Natural killer cell (primary cell): ENCODE results near the gene RRP7A. TPM values are rescaled to one million over a fixed set of nuclear protein-coding genes. Genes with fewer than 3 reads are reported as not detected.

Source experiments
- ATAC-seq, 3 donors: fragments of 150-1000 bp in 2 of 3; fragments of 200-7000 bp in 1 of 3; cut with Tn5 transposase; 1 replicate in 1 of 3; 2 replicates in 2 of 3; pipeline ENCODE4 v1.10.0; 2021; ENCODE audit warnings: mild to moderate bottlenecking in 2 of 3, moderate library complexity in 2 of 3
- DNase-seq, 2 donors: peaks; one replicate each; pipeline versions ENCODE4 v3.0.0 to v3.0.0-alpha.2; 2013 to 2021; ENCODE audit warnings: mixed read lengths in 1 of 2
- H3K27ac ChIP-seq: one replicate; pipeline ENCODE4 v1.5.1; 2013; ENCODE audit warnings: mild to moderate bottlenecking, low read length
- H3K27me3 ChIP-seq: one replicate; pipeline ENCODE4 v1.6.1; 2013; ENCODE audit warnings: low read length; ENCODE audit not compliant: control insufficient read depth, insufficient read depth
- H3K36me3 ChIP-seq: one replicate; pipeline ENCODE4 v1.6.1; 2013; ENCODE audit warnings: low read length; ENCODE audit not compliant: control insufficient read depth, insufficient read depth
- H3K4me1 ChIP-seq: one replicate; pipeline ENCODE4 v1.6.1; 2013; ENCODE audit warnings: low read length; ENCODE audit not compliant: control insufficient read depth, insufficient read depth
- H3K4me3 ChIP-seq: one replicate; pipeline ENCODE4 v1.5.1; 2013; ENCODE audit warnings: low read length
- H3K9me3 ChIP-seq: one replicate; pipeline ENCODE4 v1.6.1; 2013; ENCODE audit warnings: low read length; ENCODE audit not compliant: control insufficient read depth, insufficient read depth
- H3K27ac Mint-ChIP-seq, 2 donors: one replicate each; pipeline ENCODE4 v1.8.0; 2022; ENCODE audit warnings: mild to moderate bottlenecking in 2 of 2, mixed read lengths in 2 of 2, moderate library complexity in 1 of 2
- H3K27me3 Mint-ChIP-seq, 2 donors: one replicate each; pipeline ENCODE4 v1.8.0; 2022; ENCODE audit warnings: low read depth in 2 of 2, mixed read lengths in 2 of 2
- H3K36me3 Mint-ChIP-seq: one replicate; pipeline ENCODE4 v1.8.0; 2022; ENCODE audit warnings: mixed read lengths
- H3K4me1 Mint-ChIP-seq, 2 donors: one replicate each; pipeline ENCODE4 v1.8.0; 2022; ENCODE audit warnings: mixed read lengths in 2 of 2
- H3K4me3 Mint-ChIP-seq: one replicate; pipeline ENCODE4 v1.8.0; 2022; ENCODE audit warnings: mild to moderate bottlenecking, moderate library complexity, mixed read lengths
- H3K9me3 Mint-ChIP-seq, 2 donors: one replicate each; pipeline ENCODE4 v1.8.0; 2022; ENCODE audit warnings: mixed read lengths in 2 of 2
- WGBS: methylation state at CpG from one replicate; pipeline ENCODE4 v1.1.7; 2013; ENCODE audit warnings: missing lambda C conversion rate; ENCODE audit not compliant: insufficient coverage; 5-methylcytosine and 5-hydroxymethylcytosine counted together
- intact Hi-C: fragments of 100-400 bp; cut with micrococcal nuclease; formaldehyde crosslinking; loops from one replicate; pipeline ENCODE4 v1.14.2; 2022
- total RNA-seq, 4 donors: library from RNA; stranded (reverse); fragments of 120-200 nt in 1 of 4; gene quantifications; one replicate each; pipeline versions ENCODE4 v1.2.3 to v1.2.4, GENCODE V29; 2013 to 2022
- TF ChIP-seq, protein P1 (sequence below): fragments of 200-600 bp; IDR thresholded peaks from one replicate; pipeline ENCODE4 v1.8.0; 2022; ENCODE audit warnings: antibody characterized with exemption

RRP7A gene
- total RNA-seq, 3 donors from 2014 or later (not counting 1 experiment from before 2014, with no cell fraction given) = 31.3 to 43.0 (median 37.7) TPM

DNA sequence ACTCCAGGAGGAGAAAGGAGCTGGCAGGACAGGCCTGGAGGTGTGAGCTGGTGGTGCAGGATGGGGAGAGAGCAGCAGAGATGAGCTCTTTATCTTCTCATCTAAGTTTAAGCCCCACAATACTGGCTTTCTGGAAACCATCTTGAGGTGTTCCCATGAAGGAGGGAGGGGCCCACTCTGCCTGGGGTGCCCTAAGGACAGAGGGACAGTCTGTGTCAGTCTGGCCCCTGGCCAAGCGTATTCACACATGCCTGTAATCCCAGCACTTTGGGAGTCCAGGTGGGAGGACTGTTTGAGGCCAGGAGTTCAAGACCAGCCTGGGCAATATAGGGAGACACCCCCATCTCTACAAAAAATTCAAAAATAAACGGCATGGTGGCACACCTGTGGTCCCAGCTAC is 43.1 kb upstream of the RRP7A start:
- TF ChIP-seq, protein P1, sequence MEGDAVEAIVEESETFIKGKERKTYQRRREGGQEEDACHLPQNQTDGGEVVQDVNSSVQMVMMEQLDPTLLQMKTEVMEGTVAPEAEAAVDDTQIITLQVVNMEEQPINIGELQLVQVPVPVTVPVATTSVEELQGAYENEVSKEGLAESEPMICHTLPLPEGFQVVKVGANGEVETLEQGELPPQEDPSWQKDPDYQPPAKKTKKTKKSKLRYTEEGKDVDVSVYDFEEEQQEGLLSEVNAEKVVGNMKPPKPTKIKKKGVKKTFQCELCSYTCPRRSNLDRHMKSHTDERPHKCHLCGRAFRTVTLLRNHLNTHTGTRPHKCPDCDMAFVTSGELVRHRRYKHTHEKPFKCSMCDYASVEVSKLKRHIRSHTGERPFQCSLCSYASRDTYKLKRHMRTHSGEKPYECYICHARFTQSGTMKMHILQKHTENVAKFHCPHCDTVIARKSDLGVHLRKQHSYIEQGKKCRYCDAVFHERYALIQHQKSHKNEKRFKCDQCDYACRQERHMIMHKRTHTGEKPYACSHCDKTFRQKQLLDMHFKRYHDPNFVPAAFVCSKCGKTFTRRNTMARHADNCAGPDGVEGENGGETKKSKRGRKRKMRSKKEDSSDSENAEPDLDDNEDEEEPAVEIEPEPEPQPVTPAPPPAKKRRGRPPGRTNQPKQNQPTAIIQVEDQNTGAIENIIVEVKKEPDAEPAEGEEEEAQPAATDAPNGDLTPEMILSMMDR = no peak
- H3K4me1 Mint-ChIP-seq = peaks cover 0 to 8% of the 10 kb centered on the region in 2 donors
- no peak overlapping the region for H3K4me3 ChIP-seq
- H3K27me3 ChIP-seq = no peaks in the 10 kb centered on the region
- H3K27me3 Mint-ChIP-seq = no peaks in the 10 kb centered on the region
- ATAC-seq = no peak
- no peaks in the 10 kb centered on the region for H3K9me3 Mint-ChIP-seq
- H3K27ac Mint-ChIP-seq = no peak overlapping the region
- H3K27ac ChIP-seq = no peak overlapping the region
- no peaks in the 10 kb centered on the region for H3K36me3 Mint-ChIP-seq
- no peaks in the 10 kb centered on the region for H3K9me3 ChIP-seq
- no peak overlapping the region for H3K4me3 Mint-ChIP-seq
- no peaks in the 10 kb centered on the region for H3K36me3 ChIP-seq
- peaks cover 11% of the 10 kb centered on the region for H3K4me1 ChIP-seq
- intact Hi-C loops = no loop called here
- WGBS = 80% methylated on average over 2 of the region's 2 CpGs
- no peak for DNase-seq

- ATAC-seq (no peak), DNase-seq (no peak)
- 32% methylated on average over 8 of the region's 8 CpGs for WGBS
These were observed 42.7 kb upstream of the RRP7A start for GRCh38 chr22:42562279-42562678.

GRCh38 chr22:42561856-42562255 is 42.3 kb upstream of the RRP7A start:
- peaks cover 0 to 8% of the 10 kb centered on the region in 2 donors for H3K4me1 Mint-ChIP-seq
- Histone ChIP-seq H3K4me3 (no peak overlapping the region), H3K27ac (no peak overlapping the region), H3K27me3 (no peaks in the 10 kb centered on the region), H3K36me3 (no peaks in the 10 kb centered on the region), H3K9me3 (no peaks in the 10 kb centered on the region), H3K4me1 (peaks cover 11% of the 10 kb centered on the region)
- intact Hi-C loops = no loop called here
- ATAC-seq (no peak), DNase-seq (no peak)
- H3K27ac Mint-ChIP-seq = no peak overlapping the region
- no peaks in the 10 kb centered on the region for H3K36me3 Mint-ChIP-seq
- H3K9me3 Mint-ChIP-seq = no peaks in the 10 kb centered on the region
- WGBS = 54% methylated on average over 5 of the region's 5 CpGs
- H3K4me3 Mint-ChIP-seq = no peak overlapping the region
- TF ChIP-seq, protein P1 = no peak
- no peaks in the 10 kb centered on the region for H3K27me3 Mint-ChIP-seq

More at GRCh38 chr22:42562279-42562678, 42.7 kb upstream of the RRP7A start:
- Histone ChIP-seq H3K36me3 (no peaks in the 10 kb centered on the region), H3K4me3 (no peak overlapping the region), H3K27me3 (no peaks in the 10 kb centered on the region), H3K9me3 (no peaks in the 10 kb centered on the region), H3K4me1 (peaks cover 11% of the 10 kb centered on the region), H3K27ac (no peak overlapping the region)
- intact Hi-C loops = no loop called here
- H3K36me3 Mint-ChIP-seq = no peaks in the 10 kb centered on the region
- no peaks in the 10 kb centered on the region for H3K9me3 Mint-ChIP-seq
- no peaks in the 10 kb centered on the region for H3K27me3 Mint-ChIP-seq
- no peak overlapping the region for H3K4me3 Mint-ChIP-seq
- H3K4me1 Mint-ChIP-seq = peaks cover 0 to 8% of the 10 kb centered on the region in 2 donors
- TF ChIP-seq, protein P1 = no peak
- no peak overlapping the region for H3K27ac Mint-ChIP-seq

DNA sequence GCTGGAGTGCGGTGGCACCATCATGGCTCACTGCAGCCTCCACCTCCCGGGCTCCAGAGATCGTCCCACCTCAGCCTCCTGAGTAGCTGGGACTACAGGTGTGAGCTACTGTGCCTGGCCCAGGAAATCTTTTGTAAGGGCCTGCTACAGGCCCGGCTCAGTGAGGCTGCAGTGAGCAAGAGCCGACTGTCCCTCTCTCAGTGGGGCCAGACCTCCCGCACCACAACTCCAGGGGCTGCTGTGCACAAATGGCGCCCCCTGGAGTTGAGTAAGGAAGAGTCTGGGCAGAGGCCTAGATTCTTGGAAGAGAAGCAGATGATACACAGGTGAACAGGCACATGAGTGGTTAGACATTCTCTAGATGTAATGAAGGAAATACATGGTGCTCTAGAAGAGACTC is 41.2 kb upstream of the RRP7A start:
- H3K9me3 ChIP-seq = no peaks in the 10 kb centered on the region
- H3K4me3 ChIP-seq = no peak overlapping the region
- H3K27ac Mint-ChIP-seq = peak overlapping the region in 1 of 2 donors; percentile 12
- intact Hi-C loops = no loop called here
- H3K4me1 Mint-ChIP-seq = peaks cover 0 to 8% of the 10 kb centered on the region in 2 donors
- peaks cover 11% of the 10 kb centered on the region for H3K4me1 ChIP-seq
- TF ChIP-seq, protein P1 = peak; percentile 32
- WGBS = 89% methylated on average over 7 of the region's 7 CpGs
- H3K27ac ChIP-seq = no peak overlapping the region
- no peaks in the 10 kb centered on the region for H3K27me3 ChIP-seq
- no peaks in the 10 kb centered on the region for H3K36me3 Mint-ChIP-seq
- H3K9me3 Mint-ChIP-seq = no peaks in the 10 kb centered on the region
- no peak overlapping the region for H3K4me3 Mint-ChIP-seq
- H3K36me3 ChIP-seq = no peaks in the 10 kb centered on the region
- ATAC-seq = no peak
- H3K27me3 Mint-ChIP-seq = no peaks in the 10 kb centered on the region
- DNase-seq = peak in 1 of 2 donors; percentile 51
